Stimulated activated CD8-positive, alpha-beta memory T cell treated with anti-CD3 and anti-CD28 coated beads, Interleukin-4, amount 100 ng/mL, for 1 hour (primary cell): Measurements from ENCODE around the gene MSX1.

Source experiments
- DNase-seq, 2 donors: peaks; one replicate each; pipeline ENCODE4 v3.0.0-alpha.2; 2020; ENCODE audit warnings: low read depth in 2 of 2, low spot score in 1 of 2

Gene MSX1

GRCh38 chr4:4840351-4840750 is 19.1 kb upstream of the MSX1 start:
- no peak for DNase-seq

- DNase-seq = no peak
Measured at GRCh38 chr4:4841156-4841555, 18.3 kb upstream of the MSX1 start.

DNA sequence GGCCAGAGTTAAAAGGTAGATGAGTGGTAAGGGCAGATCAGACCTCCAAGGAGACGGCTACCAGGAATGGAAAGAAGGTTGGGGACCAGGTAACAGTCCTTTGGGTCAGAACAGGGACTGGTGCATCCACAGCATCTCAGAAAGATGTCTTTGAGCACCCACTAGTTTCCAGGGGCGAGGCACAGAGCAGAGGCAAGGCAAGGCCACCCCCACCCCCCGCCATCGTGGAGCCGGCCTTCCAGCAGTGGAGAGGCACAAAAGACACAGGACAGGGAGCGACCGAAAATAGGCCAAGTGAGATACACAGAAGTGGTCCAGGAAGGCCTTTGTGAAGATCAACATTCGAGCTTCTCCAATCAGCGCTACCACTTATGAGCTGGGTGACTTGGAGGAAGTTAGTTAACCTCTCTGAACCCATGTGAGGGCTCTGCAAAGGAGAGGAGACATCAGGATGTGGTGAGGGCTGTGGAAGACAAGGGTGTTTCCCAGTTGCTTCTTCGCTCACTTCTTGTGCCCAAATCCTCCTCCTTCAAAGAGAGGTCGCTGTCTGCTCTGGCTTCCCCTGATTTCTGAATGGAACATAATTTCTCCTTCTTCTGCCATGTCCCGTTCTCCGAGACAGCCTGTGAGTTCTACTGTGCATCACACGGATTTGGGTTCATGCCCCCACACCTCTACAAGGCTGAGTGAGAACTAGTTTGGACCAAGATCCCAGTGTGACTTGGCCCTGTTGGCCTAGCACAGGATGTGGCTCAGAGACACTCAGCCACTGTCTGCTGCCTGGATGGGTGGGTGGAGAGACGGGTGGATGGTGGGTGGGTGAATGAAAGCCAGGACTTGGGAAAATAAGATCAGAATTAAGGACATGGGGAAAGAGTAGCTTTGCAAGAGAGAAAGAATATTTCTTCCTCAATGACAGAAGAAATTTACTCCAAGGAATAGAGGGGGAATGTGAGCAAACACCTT is 16.7 kb upstream of the MSX1 start:
- DNase-seq = no peak

- DNase-seq = no peak
Measured at GRCh38 chr4:4843635-4844291, 15.7 kb upstream of the MSX1 start.

GRCh38 chr4:4845027-4845426 is 14.4 kb upstream of the MSX1 start:
- no peak for DNase-seq

DNA sequence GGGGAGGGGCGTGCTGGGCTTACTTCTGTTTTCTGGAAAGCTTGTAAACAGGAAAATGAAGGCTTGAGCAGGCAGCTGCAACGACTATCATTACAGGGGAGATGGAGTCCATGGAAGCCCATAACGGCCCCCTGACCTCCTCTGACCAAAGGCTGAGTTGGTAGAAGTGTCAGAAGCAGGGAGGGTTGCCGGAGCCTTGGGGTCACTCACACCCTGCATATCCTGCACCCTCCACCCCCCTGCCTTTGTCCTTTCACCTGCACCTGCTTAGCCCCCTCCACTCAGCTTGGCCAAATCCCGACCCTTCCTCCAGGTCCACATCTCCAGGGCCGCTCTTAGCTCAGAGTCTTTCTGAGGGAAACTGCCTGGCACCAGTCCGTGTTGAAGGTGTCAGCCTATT is 12.5 kb upstream of the MSX1 start:
- no peak for DNase-seq

DNA sequence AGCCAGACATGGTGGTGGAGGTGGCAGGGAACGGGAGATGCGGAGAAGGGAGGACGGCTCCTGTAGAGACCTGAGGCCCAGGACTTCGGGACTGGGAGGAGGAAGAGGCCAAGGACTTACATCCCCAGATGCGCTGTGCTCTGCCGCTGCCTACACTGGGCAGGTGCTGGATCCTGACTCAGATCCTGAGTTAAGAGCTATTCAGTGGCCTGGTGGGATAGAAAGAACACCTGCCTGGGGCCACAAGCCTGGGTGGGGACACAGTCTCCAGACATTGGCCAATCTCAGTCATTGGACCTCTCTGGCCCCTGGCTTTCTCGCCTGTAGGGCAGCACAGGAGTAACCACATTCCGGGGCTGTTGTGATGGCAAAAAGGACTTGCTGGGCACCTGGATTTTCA is 10.9 kb upstream of the MSX1 start:
- no peak for DNase-seq

GRCh38 chr4:4849106-4849505 is 10.4 kb upstream of the MSX1 start:
- DNase-seq = no peak

DNA sequence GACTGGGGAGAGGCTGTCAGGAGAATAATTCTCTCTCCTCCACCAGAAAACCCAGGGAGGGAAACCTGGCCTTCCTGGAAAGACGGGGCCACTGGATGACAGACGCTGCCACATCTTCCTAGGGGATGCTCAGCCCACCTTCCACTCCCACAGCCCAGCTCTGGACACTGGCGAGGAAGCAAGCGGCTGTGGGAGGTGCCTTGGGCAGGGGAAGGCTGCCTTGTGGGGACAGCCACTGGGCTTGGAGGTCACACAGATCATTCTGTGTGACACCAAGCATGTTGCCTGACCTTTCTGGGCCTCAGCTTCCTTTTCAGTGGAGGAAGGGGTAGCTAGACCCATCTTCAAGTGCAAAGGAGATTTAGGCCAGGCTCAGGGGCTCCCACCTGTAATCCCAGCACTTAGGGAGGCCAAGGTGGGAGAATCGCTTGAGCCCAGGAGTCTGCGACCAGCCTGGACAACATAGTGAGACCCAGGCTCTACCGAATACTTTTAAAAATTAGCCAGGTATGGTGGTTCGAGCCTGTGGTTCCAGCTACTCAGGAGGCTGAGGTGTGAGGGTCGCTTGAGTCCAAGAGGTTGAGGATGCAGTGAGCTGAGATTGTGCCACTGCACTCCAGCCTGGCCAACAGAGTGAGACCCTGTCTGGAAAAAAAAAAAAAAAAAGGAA is 9.8 kb upstream of the MSX1 start:
- no peak for DNase-seq

DNA sequence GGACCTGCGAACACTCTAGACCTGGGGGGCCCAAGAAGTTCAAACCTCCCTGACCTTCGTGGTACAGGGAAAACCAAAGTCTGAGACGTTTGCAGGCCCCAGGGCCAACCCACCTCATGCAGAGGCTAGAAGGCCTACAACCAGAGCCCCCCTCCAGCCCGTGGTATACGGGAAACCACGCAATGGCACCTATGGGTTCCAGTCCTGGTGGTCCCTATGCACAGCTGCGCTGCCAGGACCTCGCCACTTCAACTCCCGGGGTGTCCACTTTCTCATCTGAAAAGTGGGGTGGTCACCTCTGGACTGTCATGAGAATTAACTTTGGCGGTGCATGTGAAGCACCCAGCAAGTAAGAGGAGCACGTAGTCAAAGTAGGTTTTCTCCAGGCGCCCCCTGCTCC is 8.4 kb upstream of the MSX1 start:
- no peak for DNase-seq

GRCh38 chr4:4851906-4852305 is 7.6 kb upstream of the MSX1 start:
- no peak for DNase-seq

DNA sequence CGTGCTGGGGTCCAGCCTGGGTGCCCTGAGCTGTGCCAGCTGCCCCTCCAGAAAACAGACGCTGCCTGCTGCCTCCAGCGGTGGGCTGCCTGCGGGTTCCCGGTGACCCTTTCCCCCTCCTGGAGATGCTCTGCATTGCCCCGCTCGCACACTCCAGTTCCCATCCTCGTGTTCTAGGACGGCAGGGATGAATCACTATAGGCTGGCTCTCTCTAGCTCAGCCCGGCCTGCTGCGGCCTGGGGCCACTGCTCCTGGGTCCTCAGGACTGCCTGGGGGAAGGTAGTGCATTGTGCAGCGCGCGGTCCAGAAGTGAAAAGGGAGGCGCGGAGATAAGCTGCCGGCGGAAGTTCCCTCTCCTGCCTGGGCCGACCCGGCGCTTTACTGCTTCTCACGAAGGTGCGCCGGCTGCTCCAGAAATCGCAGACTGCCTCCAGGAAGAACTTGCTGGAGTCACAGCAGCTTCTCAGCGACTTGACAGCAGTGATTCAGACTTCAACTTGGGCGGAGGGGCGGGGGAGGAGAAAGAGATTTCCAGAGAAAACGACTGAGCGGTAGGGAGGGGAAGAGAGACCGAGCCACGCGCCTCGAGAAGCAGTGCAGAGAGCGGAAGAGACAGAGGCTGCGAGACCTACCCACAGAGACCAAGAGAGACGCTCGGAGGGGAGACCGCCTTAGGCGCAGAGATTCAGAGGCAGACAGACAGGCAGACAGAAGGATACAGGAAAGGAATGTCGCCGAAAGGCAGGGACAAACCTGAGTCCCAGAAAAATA is 6.7 kb upstream of the MSX1 start:
- DNase-seq = peak in 1 of 2 donors; percentile 8

- DNase-seq = no peak
Measured at GRCh38 chr4:4853371-4853823, 6.1 kb upstream of the MSX1 start.

DNA sequence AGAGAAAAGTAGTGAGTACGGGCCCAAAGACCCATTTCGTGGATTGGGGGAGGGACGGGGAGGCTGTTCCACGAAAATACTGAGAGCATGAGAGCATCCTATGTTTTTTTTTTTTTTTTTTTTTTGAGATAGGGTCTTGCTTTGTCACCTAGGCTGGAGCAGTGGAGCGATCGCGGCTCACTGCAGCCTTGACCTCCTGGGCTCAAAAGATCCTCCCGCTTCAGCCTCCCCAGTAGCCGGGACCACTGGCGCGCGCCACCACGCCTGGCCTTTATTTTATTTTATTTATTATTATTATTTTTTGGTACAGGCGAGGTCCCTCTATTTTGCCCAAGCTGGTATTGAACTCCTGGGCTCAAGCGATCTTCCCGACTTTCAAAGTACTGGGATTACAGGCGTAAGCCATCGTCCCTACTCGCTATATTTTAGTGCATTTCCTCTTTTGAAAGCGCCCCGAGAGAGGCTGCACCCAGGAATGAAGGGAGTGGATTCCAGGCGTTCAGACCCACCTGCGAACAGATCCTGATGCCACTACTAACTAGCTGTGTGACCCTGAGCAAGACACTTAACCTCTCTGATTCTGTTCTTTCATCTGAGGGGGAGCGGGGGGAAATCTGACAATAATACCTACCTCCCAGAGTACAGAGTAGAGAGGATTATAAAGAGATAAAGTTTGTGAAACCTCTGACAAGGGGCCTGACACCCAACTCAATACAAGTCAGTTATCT is 5.4 kb upstream of the MSX1 start:
- DNase-seq = no peak

DNA sequence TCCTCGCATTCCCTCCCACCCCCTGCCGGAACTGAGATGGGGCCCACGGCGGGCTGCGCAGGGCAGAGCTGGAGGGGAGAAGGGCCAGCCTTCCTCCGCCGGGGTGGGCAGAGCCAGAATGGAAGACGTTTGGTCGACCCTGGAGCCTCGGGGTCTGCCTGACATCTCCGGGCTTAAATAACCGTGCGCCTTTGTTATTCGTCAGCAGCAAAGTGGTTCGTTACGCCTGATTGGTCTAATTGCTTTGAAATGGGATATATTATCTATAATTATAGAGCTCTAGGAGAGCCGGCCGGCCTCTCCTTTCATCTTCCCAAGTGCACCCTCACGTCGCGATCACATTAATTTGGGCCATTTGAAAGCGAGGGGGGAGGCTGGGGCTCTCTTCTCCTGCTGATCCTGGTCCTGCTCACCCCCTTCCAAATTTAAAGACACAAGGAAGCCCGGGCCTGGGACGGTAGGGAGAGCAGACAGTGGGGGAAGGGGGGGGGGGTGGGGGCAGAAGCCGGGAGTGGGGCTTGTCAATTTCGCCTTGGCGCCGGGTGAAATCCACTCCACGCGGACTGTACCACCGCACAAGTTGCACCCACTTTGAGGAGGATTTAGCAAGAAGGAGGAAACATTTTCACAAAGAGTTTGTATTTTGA is 4.7 kb upstream of the MSX1 start:
- no peak for DNase-seq

DNA sequence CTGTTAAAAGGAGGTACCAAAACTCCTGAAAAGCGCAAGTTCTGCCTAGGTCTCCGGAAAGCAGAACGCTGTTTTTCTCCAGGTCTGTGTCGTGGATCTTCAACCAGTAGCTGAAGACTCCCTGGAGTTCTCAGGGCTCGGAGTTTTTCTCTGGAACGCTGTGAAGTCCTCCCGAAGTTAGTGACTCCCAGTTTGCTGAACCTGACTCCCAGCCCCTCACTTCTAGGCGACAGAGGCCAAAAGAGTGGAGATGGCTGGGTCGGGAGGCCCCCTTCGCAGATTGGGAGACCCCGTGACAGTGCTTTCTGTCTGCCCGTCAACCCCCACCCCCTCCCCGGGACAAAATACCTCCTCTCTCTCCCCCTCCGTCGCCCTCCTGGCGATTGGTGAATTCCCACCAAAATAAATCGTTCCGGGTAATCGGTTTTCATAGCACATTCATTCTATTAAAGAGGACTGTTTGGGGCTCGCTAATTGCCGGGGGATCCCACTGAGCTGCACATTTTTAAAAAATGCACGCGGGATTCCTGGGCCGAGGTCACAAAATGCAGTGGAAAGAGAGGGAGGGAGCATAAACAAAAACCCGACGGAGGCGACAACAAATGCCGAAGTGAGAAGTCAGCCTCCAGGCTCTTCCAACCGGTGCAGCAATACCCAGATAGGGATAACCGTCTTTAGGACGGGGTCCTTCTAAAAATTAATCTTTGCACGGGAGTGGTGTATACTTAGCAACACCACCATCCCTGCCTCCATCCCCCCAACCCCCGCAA is 4.0 kb upstream of the MSX1 start:
- no peak for DNase-seq

DNA sequence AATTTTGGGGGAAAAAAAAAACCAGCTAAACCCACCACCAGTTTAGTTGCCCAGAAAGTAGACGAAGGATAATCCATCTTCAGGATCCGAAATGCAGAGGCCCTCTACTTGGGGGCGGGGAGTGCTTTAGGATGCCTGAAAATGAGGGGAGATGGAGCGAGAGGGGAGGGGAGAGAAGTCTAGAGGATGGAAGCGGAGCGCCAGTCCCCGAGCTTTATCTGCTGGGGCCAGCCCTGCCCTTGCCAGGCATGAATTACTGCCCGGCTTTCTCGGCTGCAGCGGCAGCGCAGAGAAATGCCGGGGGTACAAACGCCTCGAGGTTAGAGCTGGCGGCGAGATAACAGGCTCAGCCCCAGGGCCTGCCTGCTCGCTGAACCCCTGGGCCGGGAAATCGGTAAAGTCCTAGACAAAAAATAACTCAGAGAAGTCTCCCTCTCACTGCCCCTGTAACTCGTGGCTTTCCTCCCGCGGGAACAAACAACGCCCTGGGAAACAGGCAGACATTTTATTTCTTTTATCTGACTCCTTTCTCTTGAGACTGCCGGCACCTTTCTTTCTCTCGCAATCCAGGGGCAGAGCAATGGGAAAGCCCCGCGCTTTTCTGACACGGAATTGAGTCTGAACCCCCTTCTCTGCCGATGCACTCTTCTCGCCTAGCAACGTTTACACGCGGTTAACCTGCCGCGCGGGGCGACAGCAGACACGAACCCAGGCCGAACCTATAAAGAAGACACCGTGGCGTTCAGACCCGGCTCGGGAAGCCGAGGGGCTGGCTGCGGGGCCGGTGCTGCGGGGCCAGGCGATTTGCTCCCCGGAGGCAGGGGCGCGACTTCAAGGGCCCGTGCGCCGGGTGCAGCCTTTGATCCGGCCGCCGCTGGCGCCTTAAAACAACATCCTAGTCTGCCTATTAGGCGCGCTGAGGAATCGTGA is 3.1 kb upstream of the MSX1 start:
- DNase-seq = no peak
